Heart right ventricle (tissue), 16 donors: Measurements from ENCODE around the gene FTO. TPM values are rescaled to one million over a fixed set of nuclear protein-coding genes. Genes with fewer than 3 reads are reported as not detected.

Source experiments
- ATAC-seq, 8 donors: fragments of 200-7000 bp; cut with Tn5 transposase; one replicate each; pipeline ENCODE4 v1.9.1; 2020; ENCODE audit warnings: mild to moderate bottlenecking in 8 of 8, moderate library complexity in 8 of 8, moderate number of reproducible peaks in 1 of 8
- DNase-seq, 2 donors: peaks; one replicate each; pipeline ENCODE4 v3.0.0-alpha.2; 2020
- H3K27ac ChIP-seq, 10 donors: fragments of 200-600 bp; sonication (generic) in 2 of 10; one replicate each; pipeline versions ENCODE4 v1.5.0 to v1.8.0; 2020 to 2022; ENCODE audit warnings: mild to moderate bottlenecking in 3 of 10
- H3K27me3 ChIP-seq, 7 donors: fragments of 200-600 bp; one replicate each; pipeline ENCODE4 v1.8.0; 2021 to 2022; ENCODE audit warnings: mild to moderate bottlenecking in 2 of 7
- H3K36me3 ChIP-seq, 9 donors: fragments of 200-600 bp; sonication (generic) in 1 of 9; one replicate each; pipeline versions ENCODE4 v1.5.0 to v1.8.0; 2020 to 2022; ENCODE audit warnings: mild to moderate bottlenecking in 2 of 9
- H3K4me1 ChIP-seq, 9 donors: fragments of 200-600 bp; sonication (generic) in 1 of 9; one replicate each; pipeline versions ENCODE4 v1.5.0 to v1.8.0; 2020 to 2022; ENCODE audit warnings: mild to moderate bottlenecking in 4 of 9
- H3K4me3 ChIP-seq, 10 donors: fragments of 200-600 bp; sonication (generic) in 2 of 10; one replicate each; pipeline versions ENCODE4 v1.5.0 to v1.8.0; 2020 to 2022; ENCODE audit warnings: mild to moderate bottlenecking in 7 of 10, moderate library complexity in 2 of 10
- H3K9me3 ChIP-seq, 11 donors: fragments of 200-600 bp in 10 of 11; sonication (generic) in 2 of 11; one replicate each; pipeline versions ENCODE4 v1.5.0 to v1.8.0; 2013 to 2022; ENCODE audit warnings: mild to moderate bottlenecking in 2 of 11, control low read depth in 1 of 11, moderate library complexity in 1 of 11
- WGBS, 2 donors: extraction: QIAGEN DNeasy Blood & Tissue Kit; methylation state at CpG; one replicate each; pipeline ENCODE4 v1.1.7; 2013; ENCODE audit warnings: inconsistent platforms in 1 of 2; 5-methylcytosine and 5-hydroxymethylcytosine counted together
- intact Hi-C, 10 donors: fragments of 100-400 bp; cut with DNase I; formaldehyde crosslinking; loops; one replicate each; pipeline versions ENCODE4 v1.11.1 to v1.14.2; 2022
- polyA plus RNA-seq, 2 donors: library from polyadenylated mRNA; stranded (reverse); fragments of 200-250 nt; gene quantifications; one replicate each; pipeline ENCODE4 v1.2.3, GENCODE V29; 2013
- total RNA-seq, 10 donors: library from RNA; stranded (reverse); fragmentation: NEBNext Ultra II Directional in 3 of 10; extraction: Animal tissue kit (Norgen Biotek cat#: 25700) in 3 of 10; gene quantifications; one replicate each; pipeline versions ENCODE4 v1.2.1 to v1.2.4, GENCODE V29; 2021 to 2023
- TF ChIP-seq, protein P1 (sequence below), 9 donors: fragments of 200-600 bp; sonication (generic) in 2 of 9; IDR thresholded peaks; one replicate each; pipeline versions ENCODE4 v1.5.0 to v1.8.0; 2021 to 2022; ENCODE audit warnings: antibody characterized with exemption in 9 of 9, mild to moderate bottlenecking in 5 of 9, moderate library complexity in 1 of 9
- donor health status: Arrhythmogenic right ventricular cardiomyopathy.
- donor health status: ischemic (EF 13 %, LVEDD 7.1; RV severe dilation, severe dysfunction).
- donor health status: healthy with polysubstance abuse.
- donor health status: DM: no; HTN: yes; CAD: no.
- donor health status: DM: no; HTN: no; CAD: no.
- donor health status: ischemic (EF 25% LVEDD 6.9; RV normal size, moderate dysfunction).
- donor health status: ischemic (EF 25% LVEDD 5.7; RV mildly dilated, moderate dysfunction).
- donor health status: healthy.
- donor health status: DM: yes; HTN: yes; CAD: no.
- donor health status: Ischemic cardiomyopathy.
- donor health status: ischemic (EF 35%, LVEDD 5.7; RV mildly dilated, moderate dysfunction).
- donor health status: nonischemic (EF 11% LVEDD 7.7; RV severe dilation, severe dysfunction).
- donor health status: DM: yes; HTN: yes; CAD: no.
- donor health status: PGD.
- donor health status: ischemic (EF 29% LVEDD 5.4; RV normal size, mild dysfunction).
- donor health status: nonischemic (EF 23%, LVEDD 6.1; RV moderate dilation, normal function).

FTO gene
- total and polyA plus RNA-seq, 12 donors, result 8.5 to 103 (median 90.0) TPM

DNA sequence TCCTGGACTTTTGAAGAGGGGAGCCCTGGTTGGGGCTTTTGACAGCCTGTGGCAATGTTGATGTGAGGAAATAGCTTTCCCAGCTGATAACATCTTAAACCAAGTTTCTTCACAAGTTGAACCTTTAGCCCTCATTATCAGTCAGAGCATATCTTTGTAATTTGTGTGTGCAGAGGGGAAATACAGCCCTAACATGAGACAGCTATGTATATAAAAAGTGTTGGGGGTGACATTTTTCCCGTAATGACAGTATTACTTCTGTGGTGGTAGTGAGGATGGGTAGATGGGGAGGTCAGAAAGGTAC is 221.1 kb downstream of the FTO start:
- intact Hi-C loops, result no loop called here
- no peak overlapping the region for H3K4me3 ChIP-seq
- ATAC-seq (no peak), DNase-seq (no peak)
- no peak overlapping the region for H3K27ac ChIP-seq
- no peaks in the 10 kb centered on the region for H3K36me3 ChIP-seq
- H3K9me3 ChIP-seq, result no peaks in the 10 kb centered on the region
- TF ChIP-seq, protein P1, sequence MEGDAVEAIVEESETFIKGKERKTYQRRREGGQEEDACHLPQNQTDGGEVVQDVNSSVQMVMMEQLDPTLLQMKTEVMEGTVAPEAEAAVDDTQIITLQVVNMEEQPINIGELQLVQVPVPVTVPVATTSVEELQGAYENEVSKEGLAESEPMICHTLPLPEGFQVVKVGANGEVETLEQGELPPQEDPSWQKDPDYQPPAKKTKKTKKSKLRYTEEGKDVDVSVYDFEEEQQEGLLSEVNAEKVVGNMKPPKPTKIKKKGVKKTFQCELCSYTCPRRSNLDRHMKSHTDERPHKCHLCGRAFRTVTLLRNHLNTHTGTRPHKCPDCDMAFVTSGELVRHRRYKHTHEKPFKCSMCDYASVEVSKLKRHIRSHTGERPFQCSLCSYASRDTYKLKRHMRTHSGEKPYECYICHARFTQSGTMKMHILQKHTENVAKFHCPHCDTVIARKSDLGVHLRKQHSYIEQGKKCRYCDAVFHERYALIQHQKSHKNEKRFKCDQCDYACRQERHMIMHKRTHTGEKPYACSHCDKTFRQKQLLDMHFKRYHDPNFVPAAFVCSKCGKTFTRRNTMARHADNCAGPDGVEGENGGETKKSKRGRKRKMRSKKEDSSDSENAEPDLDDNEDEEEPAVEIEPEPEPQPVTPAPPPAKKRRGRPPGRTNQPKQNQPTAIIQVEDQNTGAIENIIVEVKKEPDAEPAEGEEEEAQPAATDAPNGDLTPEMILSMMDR (IDR thresholded peaks at IDR 0.05), result no peak
- peaks cover 0 to 8% (median 0%) of the 10 kb centered on the region in 9 donors for H3K4me1 ChIP-seq
- H3K27me3 ChIP-seq, result no peaks in the 10 kb centered on the region
- WGBS, 2 donors, result 89 to 95% methylated on average over 1 of the region's 1 CpG

DNA sequence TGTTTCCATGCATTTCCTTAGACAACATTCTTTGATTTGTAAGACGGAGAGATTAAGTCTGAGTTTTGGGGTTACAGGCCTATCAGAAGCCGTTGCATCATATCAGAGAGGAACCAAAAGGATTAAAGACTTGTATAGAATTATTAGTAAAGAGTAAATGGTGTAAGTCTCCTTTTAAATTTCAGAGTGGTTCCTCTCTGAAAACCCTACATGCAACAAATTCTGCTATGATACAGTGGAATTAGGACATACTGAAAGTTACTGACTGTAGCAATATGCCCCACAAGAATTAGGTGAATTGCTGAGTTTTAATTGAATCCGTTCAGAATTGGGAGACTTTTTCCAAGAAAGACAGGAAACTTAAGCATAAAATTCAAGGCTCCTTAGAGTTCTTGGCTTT is 221.6 kb downstream of the FTO start:
- H3K27me3 ChIP-seq, result no peaks in the 10 kb centered on the region
- TF ChIP-seq, protein P1 (IDR thresholded peaks at IDR 0.05), result no peak
- peaks cover 0 to 8% (median 0%) of the 10 kb centered on the region in 9 donors for H3K4me1 ChIP-seq
- DNase-seq (no peak), ATAC-seq (no peak)
- no peaks in the 10 kb centered on the region for H3K9me3 ChIP-seq
- WGBS, 2 donors, result 83 to 86% methylated on average over 3 of the region's 3 CpGs
- H3K36me3 ChIP-seq, result no peaks in the 10 kb centered on the region
- H3K27ac ChIP-seq, result no peak overlapping the region
- intact Hi-C loops, result no loop called here
- H3K4me3 ChIP-seq, result no peak overlapping the region

DNA sequence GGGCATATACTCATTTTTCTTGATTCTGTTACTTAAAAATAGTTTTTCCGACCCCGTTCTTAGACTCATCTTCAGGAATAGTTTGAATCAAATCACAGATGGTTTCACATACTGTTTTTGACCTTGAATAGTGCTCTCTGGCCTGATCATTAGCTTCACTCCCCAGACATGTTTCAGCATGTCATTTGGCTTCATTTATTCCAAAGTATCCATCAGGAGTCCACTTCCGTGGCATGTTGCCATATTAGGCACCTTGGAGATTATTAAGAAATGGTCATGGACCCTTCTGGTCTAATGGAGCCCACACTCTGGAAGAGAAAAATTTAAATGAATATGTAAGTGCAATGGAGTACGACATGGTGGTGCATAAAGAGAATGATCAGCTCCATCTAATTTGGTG is 222.3 kb downstream of the FTO start:
- no peak for DNase-seq
- no peaks in the 10 kb centered on the region for H3K36me3 ChIP-seq
- peaks cover 0 to 8% (median 0%) of the 10 kb centered on the region in 9 donors for H3K4me1 ChIP-seq
- TF ChIP-seq, protein P1 (IDR thresholded peaks at IDR 0.05), result no peak
- no peak for ATAC-seq
- H3K9me3 ChIP-seq, result no peaks in the 10 kb centered on the region
- H3K4me3 ChIP-seq, result no peak overlapping the region
- no peak overlapping the region for H3K27ac ChIP-seq
- intact Hi-C loops, result no loop called here
- 89 to 92% methylated on average over 4 of the region's 4 CpGs for WGBS, 2 donors
- H3K27me3 ChIP-seq, result no peaks in the 10 kb centered on the region

DNA sequence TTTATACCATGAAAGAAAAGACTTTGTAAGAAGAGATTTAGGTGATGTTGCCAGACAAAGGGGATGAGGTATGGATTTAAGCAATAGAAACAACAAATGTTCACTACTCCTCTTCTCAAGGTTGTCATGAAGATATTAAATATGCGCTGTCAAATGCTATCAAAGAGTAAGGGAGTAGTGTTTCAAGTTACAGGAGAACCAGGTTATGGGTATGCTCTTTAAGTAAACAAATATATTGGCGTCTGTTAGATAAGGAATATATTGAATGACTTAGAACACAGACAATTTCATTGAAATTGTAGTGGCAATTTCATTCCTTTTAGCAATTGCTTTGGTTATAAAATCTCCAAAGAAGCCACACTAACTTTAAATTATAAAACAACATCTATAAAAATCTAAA is 229.0 kb downstream of the FTO start:
- ATAC-seq, result no peak
- 88% methylated on average over 2 of the region's 2 CpGs for WGBS, 2 donors
- peak overlapping the region in 1 of 10 donors; percentile 44 for H3K27ac ChIP-seq
- TF ChIP-seq, protein P1 (IDR thresholded peaks at IDR 0.05), result no peak
- H3K4me1 ChIP-seq, result peaks cover 0 to 28% (median 0%) of the 10 kb centered on the region in 9 donors
- H3K9me3 ChIP-seq, result no peaks in the 10 kb centered on the region
- H3K4me3 ChIP-seq, result no peak overlapping the region
- H3K36me3 ChIP-seq, result peaks cover 0 to 36% (median 0%) of the 10 kb centered on the region in 9 donors
- intact Hi-C loops, result no loop called here
- no peaks in the 10 kb centered on the region for H3K27me3 ChIP-seq
- DNase-seq, result no peak
